ENCODE results near the gene PALB2. TPM values are rescaled to one million over a fixed set of nuclear protein-coding genes. Genes with fewer than 3 reads are reported as not detected.
A peak's percentile ranks its signal among the peaks of the same experiment; 100 is the strongest.

The PALB2 gene
- 6.0 and 6.4 TPM in 2 replicates for total RNA-seq

GRCh38 chr16:23640931-23641765 lies at the start of gene PALB2, which contains the start of gene DCTN5:
Gene PALB2, minus strand, starts transcription at chr16:23641310. Its CDS starts 153 bp downstream, at chr16:23641157.
Gene DCTN5, plus strand, starts transcription at chr16:23641466. Its CDS starts 77 bp downstream, at chr16:23641543.
- peak; percentile 87 to 95 for DNase-seq (ENCODE audit: low read depth in 2 of 2)

- DNase-seq (ENCODE audit: low read depth in 2 of 2), result no peak
These were observed 48.5 kb upstream of the PALB2 start for GRCh38 chr16:23689442-23690187.

DNA sequence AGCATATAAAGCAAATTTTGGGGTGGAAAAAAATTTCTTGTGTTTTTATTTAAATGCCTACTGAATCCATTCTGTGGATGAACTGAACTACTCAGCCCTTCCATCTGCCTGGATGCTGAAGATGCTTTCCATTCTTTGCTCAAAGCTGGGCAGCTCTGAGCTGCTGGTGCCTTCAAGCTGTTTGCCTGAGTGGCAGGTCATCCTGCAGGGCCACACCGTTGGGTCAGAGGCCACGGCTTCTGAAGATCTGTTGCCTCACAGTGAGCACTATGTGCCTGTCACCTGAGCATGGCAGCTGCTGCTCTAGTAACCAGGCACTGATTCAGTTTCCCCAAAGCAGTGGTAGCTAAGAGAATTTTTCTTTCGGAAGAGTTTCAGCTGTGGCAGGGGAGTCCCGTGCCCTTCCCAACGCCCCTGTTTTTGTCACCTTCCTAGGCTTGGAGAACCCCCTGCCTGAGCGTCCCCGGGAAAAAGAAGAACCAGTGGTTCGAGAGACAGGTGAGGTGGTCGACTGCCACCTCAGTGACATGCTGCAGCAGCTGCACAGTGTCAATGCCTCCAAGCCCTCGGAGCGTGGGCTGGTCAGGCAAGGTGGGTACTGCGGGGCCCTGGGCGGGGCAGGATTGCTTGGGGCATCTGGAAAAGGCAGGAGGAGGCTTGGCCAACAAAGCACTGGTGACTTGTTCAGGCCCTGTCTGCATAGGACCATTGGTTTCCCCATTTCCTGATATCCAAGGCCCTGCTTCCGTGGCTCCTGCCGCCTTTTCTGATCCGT lies 46.1 kb upstream of the PALB2 start:
- DNase-seq (ENCODE audit: low read depth in 2 of 2), result no peak

- no peak for DNase-seq (ENCODE audit: low read depth in 2 of 2)
These were observed 42.4 kb upstream of the PALB2 start for GRCh38 chr16:23683487-23683886.

DNA sequence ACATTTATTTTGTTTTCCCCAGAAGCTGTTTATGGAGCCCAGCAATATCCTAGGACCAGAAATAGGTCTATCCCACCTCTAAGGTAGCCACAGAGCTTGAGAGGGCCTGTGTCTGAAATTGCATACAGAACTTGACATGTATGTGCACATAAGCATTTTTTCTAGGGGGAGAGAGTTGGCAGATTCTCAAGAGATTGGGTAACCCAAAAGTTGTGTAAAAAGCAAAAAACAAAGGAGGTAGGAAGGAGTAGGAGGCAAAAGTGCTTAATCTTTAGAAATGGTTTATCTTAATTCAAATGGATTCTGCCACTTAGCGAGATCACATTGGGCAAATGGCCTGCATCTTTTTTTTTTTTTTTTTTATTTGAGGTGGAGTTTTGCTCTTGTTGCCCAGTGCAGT lies 41.1 kb upstream of the PALB2 start:
- no peak for DNase-seq (ENCODE audit: low read depth in 2 of 2)

- no peak for DNase-seq (ENCODE audit: low read depth in 2 of 2)
These were observed 38.9 kb upstream of the PALB2 start for GRCh38 chr16:23679986-23680336.

DNA sequence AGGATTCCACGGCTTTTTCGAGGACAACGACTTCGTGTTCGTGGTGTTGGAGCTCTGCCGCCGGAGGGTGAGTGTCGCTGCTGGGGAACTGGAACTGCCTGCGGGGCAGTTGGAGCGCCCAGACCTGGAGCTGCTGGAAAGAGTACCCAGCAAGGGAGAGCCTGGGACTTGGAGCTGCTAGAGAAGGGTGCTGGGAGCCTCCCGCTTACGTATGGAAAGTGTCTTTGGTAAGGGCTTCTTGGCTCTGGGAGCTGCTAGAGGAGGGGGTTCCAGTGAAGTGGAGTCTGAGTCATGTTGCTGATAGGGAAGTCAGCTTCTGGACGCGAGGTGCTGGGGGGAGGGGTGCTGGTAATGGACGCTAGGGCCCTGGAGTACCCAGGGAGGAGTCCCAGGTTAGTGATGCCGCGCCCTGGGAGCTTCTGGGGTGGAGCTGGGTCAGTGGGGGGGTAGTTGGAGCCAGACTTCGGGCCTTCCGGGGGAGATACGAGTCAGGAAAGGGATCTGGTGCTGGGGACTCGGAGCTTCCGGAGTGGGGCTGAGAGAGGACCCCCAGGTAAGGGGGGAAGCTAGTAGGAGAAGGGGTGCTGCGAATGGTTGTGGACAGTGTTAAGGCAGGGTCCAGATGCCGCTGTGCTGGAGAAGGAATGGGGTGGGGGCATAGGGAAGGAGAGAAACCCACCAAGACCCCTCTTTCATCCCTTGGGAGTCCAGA lies 38.3 kb upstream of the PALB2 start:
- DNase-seq (ENCODE audit: low read depth in 2 of 2), result peak in 1 of 2 donors; percentile 64

GRCh38 chr16:23678430-23679273 lies 37.5 kb upstream of the PALB2 start, which contains the start of gene PLK1:
Gene PLK1, plus strand, starts transcription at chr16:23678889. Its CDS starts 44 bp downstream, at chr16:23678933.
- DNase-seq (ENCODE audit: low read depth in 2 of 2), result peak; percentile 42 to 82

GRCh38 chr16:23676924-23677480 lies 35.9 kb upstream of the PALB2 start:
- no peak for DNase-seq (ENCODE audit: low read depth in 2 of 2)

DNA sequence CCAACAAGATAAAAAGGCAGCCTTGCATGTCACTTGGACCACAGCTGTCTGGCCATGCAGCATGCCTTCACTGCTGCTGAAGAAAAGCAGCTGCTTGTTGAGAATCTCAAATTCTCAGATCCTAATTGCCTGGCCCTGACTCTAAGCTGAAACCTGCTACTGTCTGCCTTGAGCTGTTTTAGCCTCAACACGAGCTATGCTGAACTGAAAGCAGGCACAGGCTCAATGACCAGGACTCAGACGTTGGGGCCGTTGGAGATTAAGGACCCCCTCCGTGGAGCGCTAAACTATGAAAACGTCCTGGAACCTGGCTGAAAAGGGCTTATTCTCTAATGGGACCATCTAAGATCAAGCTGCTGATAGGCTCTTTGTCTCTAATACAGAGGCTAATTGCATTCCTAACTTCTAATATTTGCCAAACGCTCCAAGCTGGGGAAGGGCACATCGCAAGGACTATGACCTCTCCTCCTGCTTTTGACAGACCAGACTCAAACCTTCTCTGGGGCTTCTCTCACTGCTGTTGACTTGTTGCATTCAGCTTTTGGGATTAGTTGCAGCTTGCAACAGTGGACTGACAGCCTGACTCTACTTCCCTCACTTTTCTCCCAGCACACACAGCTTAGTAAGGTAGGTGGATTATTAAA lies 33.0 kb upstream of the PALB2 start:
- no peak for DNase-seq (ENCODE audit: low read depth in 2 of 2)

DNA sequence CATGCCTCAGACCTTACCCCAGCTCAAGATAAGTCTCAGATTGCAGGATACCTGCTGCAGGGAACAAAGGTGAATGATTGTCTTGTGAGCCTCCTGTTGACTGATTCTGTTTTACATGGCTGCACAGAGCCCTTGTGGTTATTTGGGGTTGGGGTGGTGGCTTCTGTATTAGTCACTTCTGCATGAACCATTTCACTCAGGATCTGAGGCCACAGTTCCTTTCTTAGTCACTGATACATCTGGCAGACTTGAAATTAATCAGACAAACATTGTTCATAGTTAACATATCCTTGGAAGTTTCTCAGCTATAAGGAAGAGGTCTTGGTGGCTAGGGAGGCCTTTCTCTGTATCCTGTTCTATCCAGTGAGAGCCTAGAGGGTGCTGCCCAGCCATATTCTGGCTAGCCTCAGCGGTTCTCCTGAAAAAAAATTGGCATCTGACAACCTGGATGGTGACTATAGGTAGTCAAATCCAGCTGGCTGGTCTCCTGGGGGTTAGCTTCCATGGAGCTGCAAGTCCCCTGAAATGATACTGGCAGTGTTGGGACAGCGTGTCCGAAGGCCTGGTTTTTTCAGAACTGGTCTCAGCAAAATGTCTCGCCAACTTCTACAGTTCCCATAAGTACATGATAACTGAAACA lies 29.1 kb upstream of the PALB2 start:
- peak in 1 of 2 donors; percentile 33 for DNase-seq (ENCODE audit: low read depth in 2 of 2)

DNA sequence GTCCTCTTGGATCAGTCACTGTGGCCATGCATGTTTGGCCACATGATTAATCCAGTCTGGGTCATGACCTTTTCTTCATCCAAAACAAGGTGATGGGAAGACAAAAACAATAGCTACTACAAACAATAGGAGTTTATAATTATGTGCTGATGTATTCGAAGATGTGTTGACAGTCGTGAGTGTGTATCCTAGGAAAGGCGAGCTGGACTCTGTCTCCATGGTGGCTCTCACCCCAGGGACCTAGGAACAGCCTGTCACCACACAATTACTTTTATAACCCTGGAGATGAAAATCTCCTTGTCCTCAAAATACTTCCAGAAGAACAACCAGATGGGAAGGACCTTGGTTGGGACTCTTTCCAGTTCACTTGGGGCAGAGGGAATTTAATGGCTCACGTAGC lies 27.8 kb upstream of the PALB2 start:
- DNase-seq (ENCODE audit: low read depth in 2 of 2), result peak in 1 of 2 donors; percentile 23

GRCh38 chr16:23668225-23668624 lies 27.1 kb upstream of the PALB2 start:
- no peak for DNase-seq (ENCODE audit: low read depth in 2 of 2)

DNA sequence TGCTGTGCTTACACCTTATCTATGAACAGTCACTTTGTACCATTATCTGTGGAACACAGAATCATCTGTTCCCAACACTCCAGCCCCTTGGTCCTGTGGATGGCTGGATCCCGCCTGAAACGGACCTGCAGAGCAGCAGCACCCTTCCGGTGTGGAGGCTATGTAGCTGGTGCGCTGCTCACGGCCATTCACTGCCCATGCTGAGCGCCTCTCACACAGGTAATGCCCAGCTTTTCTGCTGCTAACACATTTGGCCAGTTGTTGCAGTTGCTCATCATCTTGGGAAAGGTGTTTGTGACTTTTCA lies 26.2 kb upstream of the PALB2 start:
- DNase-seq (ENCODE audit: low read depth in 2 of 2), result no peak

DNA sequence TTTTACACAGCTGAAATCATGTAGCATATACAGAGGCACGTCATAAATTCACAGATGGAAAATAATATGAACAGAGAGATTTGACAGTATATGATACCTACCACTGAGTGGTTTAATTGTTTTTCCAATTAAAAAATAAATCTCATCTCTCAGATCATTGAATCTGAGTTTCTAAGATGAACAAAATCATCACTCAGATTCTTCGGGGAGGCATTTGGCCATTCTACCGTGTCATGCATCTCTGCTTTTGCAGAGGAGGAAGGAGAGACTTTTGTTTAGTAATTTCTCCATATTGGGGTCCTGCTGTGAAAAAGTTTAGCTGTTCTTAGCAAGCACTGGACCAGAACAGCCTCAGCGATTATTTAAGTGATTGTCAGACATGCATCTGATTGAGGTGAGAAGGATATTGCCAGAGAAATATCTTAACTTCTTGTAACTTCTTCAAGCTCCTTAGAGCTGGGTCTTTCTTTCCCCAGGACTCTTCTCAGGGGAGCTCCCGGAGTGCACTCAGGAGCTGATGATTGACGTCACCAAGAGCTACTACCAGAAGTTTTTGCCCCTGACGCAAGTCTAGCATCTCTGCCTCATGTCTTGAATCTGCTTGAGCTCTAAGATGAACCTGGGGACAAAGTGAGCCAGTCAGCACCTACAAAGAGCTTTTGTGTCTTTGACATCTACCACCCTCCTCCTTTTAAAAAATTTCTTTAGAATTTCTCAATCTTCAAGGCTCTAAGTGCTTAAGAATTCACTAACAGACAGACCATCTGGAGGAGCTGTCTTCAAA lies 25.7 kb upstream of the PALB2 start:
- no peak for DNase-seq (ENCODE audit: low read depth in 2 of 2)

- no peak for DNase-seq (ENCODE audit: low read depth in 2 of 2)
These were observed 22.8 kb upstream of the PALB2 start for GRCh38 chr16:23663918-23664317.

GRCh38 chr16:23651943-23652468 lies 10.9 kb upstream of the PALB2 start:
- DNase-seq (ENCODE audit: low read depth in 2 of 2), result no peak
